Mammary epithelial cell (primary cell): ENCODE measurements around the gene AACS.
"Not testable (repeated sequence)": the region's sequence is repeated elsewhere in the genome, so short reads cannot be mapped to it uniquely, and the experiment has no call there.

Experiments
- EZH2 ChIP-seq: IDR thresholded peaks from 2 replicates; pipeline ENCODE4 v1.6.1; 2012; ENCODE audit warnings: low read length, inconsistent platforms, borderline replicate concordance
- TF ChIP-seq, protein P1 (sequence below), 2 donors: IDR thresholded peaks in 1 of 2; conservative IDR thresholded peaks in 1 of 2; 2 replicates each; pipeline ENCODE4 v1.5.1; 2011 to 2012; ENCODE audit warnings: inconsistent platforms in 2 of 2, low read length in 2 of 2, mild to moderate bottlenecking in 2 of 2, control low read depth in 1 of 2, low read depth in 1 of 2; ENCODE audit not compliant: insufficient read depth in 1 of 2; ENCODE audit errors: extremely low read depth in 1 of 2

DNA sequence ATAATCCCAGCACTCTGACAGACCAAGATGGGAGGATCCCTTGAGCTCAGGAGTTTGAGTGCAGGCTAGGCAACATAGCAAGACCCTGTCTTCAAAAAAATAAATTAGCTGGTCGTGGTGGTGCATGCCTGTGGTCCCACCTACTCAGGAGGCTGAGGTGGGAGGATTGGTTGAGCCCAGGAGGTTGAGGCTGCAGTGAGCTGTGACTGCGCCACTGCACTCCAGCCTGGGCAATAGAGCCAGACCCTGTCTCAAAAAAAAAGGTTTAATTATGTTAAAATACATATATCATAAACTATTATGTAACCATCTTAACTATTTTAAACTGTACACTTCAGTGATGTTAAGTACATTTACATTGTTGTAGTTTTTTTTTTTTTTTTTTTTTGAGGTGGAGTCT lies 9.1 kb downstream of the AACS start:
- TF ChIP-seq, protein P1, sequence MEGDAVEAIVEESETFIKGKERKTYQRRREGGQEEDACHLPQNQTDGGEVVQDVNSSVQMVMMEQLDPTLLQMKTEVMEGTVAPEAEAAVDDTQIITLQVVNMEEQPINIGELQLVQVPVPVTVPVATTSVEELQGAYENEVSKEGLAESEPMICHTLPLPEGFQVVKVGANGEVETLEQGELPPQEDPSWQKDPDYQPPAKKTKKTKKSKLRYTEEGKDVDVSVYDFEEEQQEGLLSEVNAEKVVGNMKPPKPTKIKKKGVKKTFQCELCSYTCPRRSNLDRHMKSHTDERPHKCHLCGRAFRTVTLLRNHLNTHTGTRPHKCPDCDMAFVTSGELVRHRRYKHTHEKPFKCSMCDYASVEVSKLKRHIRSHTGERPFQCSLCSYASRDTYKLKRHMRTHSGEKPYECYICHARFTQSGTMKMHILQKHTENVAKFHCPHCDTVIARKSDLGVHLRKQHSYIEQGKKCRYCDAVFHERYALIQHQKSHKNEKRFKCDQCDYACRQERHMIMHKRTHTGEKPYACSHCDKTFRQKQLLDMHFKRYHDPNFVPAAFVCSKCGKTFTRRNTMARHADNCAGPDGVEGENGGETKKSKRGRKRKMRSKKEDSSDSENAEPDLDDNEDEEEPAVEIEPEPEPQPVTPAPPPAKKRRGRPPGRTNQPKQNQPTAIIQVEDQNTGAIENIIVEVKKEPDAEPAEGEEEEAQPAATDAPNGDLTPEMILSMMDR (conservative IDR thresholded peaks at IDR 0.05 in 1 of 2, IDR thresholded peaks at IDR 0.05 in 1 of 2; ENCODE audit: extremely low read depth in 1 of 2, insufficient read depth in 1 of 2, low read depth in 1 of 2, low read length in 2 of 2) = not testable (repeated sequence)
- TF ChIP-seq EZH2 = not testable (repeated sequence)
